ENCODE results near the gene PRAC2.

PRAC2 gene

GRCh38 chr17:48730240-48730550 is 7.2 kb downstream of the PRAC2 start:
- H3K4me2 ChIP-seq (ENCODE audit: insufficient read depth, low read length, poor library complexity, severe bottlenecking), result no peak overlapping the region
- no peak overlapping the region for H3K4me3 ChIP-seq (ENCODE audit: low read length in 2 of 2)
- no peak overlapping the region for H3K9ac ChIP-seq (ENCODE audit: low read depth, low read length, poor library complexity)
- H2BK15ac ChIP-seq (ENCODE audit: low read length), result no peak overlapping the region
- no peak overlapping the region for H3K18ac ChIP-seq (ENCODE audit: low read length)
- no peak overlapping the region for H2AFZ ChIP-seq (ENCODE audit: low read length)
- no peak overlapping the region for H4K91ac ChIP-seq (ENCODE audit: low read depth, low read length, poor library complexity)
- no peak overlapping the region for H2BK12ac ChIP-seq (ENCODE audit: low read length)
- DNase-seq (ENCODE audit: low spot score), result no peak
- peaks cover 0 to 7% of the 10 kb centered on the region in 2 donors for H3K9me3 ChIP-seq (replicated peaks in 1 of 2; ENCODE audit: control insufficient read depth in 2 of 2, insufficient read depth in 1 of 2, low read depth in 1 of 2, low read length in 2 of 2)
- H2BK120ac ChIP-seq (ENCODE audit: low read depth, low read length), result no peak overlapping the region
- H3K27me3 ChIP-seq (ENCODE audit: control insufficient read depth in 3 of 3, insufficient read depth in 3 of 3, low read depth in 1 of 3, low read length in 3 of 3), result peaks cover 60 to 99% (median 96%) of the 10 kb centered on the region in 3 experiments
- no CpG with 5 or more reads among the region's 3 CpGs for WGBS, 2 donors (ENCODE audit: extremely low coverage in 2 of 2, insufficient read length in 2 of 2, insufficient replicate concordance in 1 of 2)
- H2BK5ac ChIP-seq (ENCODE audit: low read length), result no peak overlapping the region
- no peak overlapping the region for H3K27ac ChIP-seq (replicated peaks; ENCODE audit: low read length)
- H3K23ac ChIP-seq (ENCODE audit: low read depth, low read length, poor library complexity), result no peak overlapping the region
- H3K36me3 ChIP-seq (replicated peaks in 1 of 2; ENCODE audit: control insufficient read depth in 2 of 2, insufficient read depth in 2 of 2, low read length in 2 of 2), result no peaks in the 10 kb centered on the region
- no peak overlapping the region for H2AK5ac ChIP-seq (ENCODE audit: low read depth, low read length)
- H3K79me1 ChIP-seq (ENCODE audit: low read depth, low read length), result no peaks in the 10 kb centered on the region
- H4K8ac ChIP-seq (ENCODE audit: low read depth, low read length), result no peak overlapping the region
- no peaks in the 10 kb centered on the region for H3K4me1 ChIP-seq (ENCODE audit: control insufficient read depth in 2 of 2, insufficient read depth in 1 of 2, low read depth in 1 of 2, low read length in 2 of 2)
- no peak overlapping the region for H3K4ac ChIP-seq (ENCODE audit: low read length)
- H3K14ac ChIP-seq (ENCODE audit: low read length), result no peak overlapping the region

- no peak overlapping the region for H2BK120ac ChIP-seq (ENCODE audit: low read depth, low read length)
- no peak overlapping the region for H2BK12ac ChIP-seq (ENCODE audit: low read length)
- H4K8ac ChIP-seq (ENCODE audit: low read depth, low read length), result no peak overlapping the region
- H3K79me1 ChIP-seq (ENCODE audit: low read depth, low read length), result no peaks in the 10 kb centered on the region
- no peak overlapping the region for H2AFZ ChIP-seq (ENCODE audit: low read length)
- H2AK5ac ChIP-seq (ENCODE audit: low read depth, low read length), result no peak overlapping the region
- no peak overlapping the region for H2BK5ac ChIP-seq (ENCODE audit: low read length)
- H3K27me3 ChIP-seq (ENCODE audit: control insufficient read depth in 3 of 3, insufficient read depth in 3 of 3, low read depth in 1 of 3, low read length in 3 of 3), result peaks cover 54 to 99% (median 96%) of the 10 kb centered on the region in 3 experiments
- H3K18ac ChIP-seq (ENCODE audit: low read length), result no peak overlapping the region
- H3K27ac ChIP-seq (replicated peaks; ENCODE audit: low read length), result no peak overlapping the region
- no peak overlapping the region for H3K4ac ChIP-seq (ENCODE audit: low read length)
- peaks cover 0 to 7% of the 10 kb centered on the region in 2 donors for H3K9me3 ChIP-seq (replicated peaks in 1 of 2; ENCODE audit: control insufficient read depth in 2 of 2, insufficient read depth in 1 of 2, low read depth in 1 of 2, low read length in 2 of 2)
- DNase-seq (ENCODE audit: low spot score), result no peak
- H3K14ac ChIP-seq (ENCODE audit: low read length), result no peak overlapping the region
- H3K9ac ChIP-seq (ENCODE audit: low read depth, low read length, poor library complexity), result no peak overlapping the region
- H3K36me3 ChIP-seq (replicated peaks in 1 of 2; ENCODE audit: control insufficient read depth in 2 of 2, insufficient read depth in 2 of 2, low read length in 2 of 2), result no peaks in the 10 kb centered on the region
- H3K4me2 ChIP-seq (ENCODE audit: insufficient read depth, low read length, poor library complexity, severe bottlenecking), result no peak overlapping the region
- no peak overlapping the region for H2BK15ac ChIP-seq (ENCODE audit: low read length)
- no peak overlapping the region for H3K23ac ChIP-seq (ENCODE audit: low read depth, low read length, poor library complexity)
- H4K91ac ChIP-seq (ENCODE audit: low read depth, low read length, poor library complexity), result no peak overlapping the region
- no peak overlapping the region for H3K4me3 ChIP-seq (ENCODE audit: low read length in 2 of 2)
- no peaks in the 10 kb centered on the region for H3K4me1 ChIP-seq (ENCODE audit: control insufficient read depth in 2 of 2, insufficient read depth in 1 of 2, low read depth in 1 of 2, low read length in 2 of 2)
Observed at GRCh38 chr17:48731355-48731754, 8.4 kb downstream of the PRAC2 start.

- H3K4me2 ChIP-seq (ENCODE audit: insufficient read depth, low read length, poor library complexity, severe bottlenecking), result no peak overlapping the region
- H4K8ac ChIP-seq (ENCODE audit: low read depth, low read length), result no peak overlapping the region
- H3K14ac ChIP-seq (ENCODE audit: low read length), result no peak overlapping the region
- H3K4me1 ChIP-seq (ENCODE audit: control insufficient read depth in 2 of 2, insufficient read depth in 1 of 2, low read depth in 1 of 2, low read length in 2 of 2), result no peaks in the 10 kb centered on the region
- no peak overlapping the region for H3K9ac ChIP-seq (ENCODE audit: low read depth, low read length, poor library complexity)
- no peak overlapping the region for H3K27ac ChIP-seq (replicated peaks; ENCODE audit: low read length)
- H3K79me1 ChIP-seq (ENCODE audit: low read depth, low read length), result no peaks in the 10 kb centered on the region
- H3K18ac ChIP-seq (ENCODE audit: low read length), result peak overlapping the region; percentile 8
- no peaks in the 10 kb centered on the region for H3K36me3 ChIP-seq (replicated peaks in 1 of 2; ENCODE audit: control insufficient read depth in 2 of 2, insufficient read depth in 2 of 2, low read length in 2 of 2)
- no peak overlapping the region for H3K23ac ChIP-seq (ENCODE audit: low read depth, low read length, poor library complexity)
- peaks cover 44 to 98% (median 94%) of the 10 kb centered on the region in 3 experiments for H3K27me3 ChIP-seq (ENCODE audit: control insufficient read depth in 3 of 3, insufficient read depth in 3 of 3, low read depth in 1 of 3, low read length in 3 of 3)
- H2BK5ac ChIP-seq (ENCODE audit: low read length), result no peak overlapping the region
- no peak for DNase-seq (ENCODE audit: low spot score)
- peak overlapping the region; percentile 59 for H2AFZ ChIP-seq (ENCODE audit: low read length)
- H3K4ac ChIP-seq (ENCODE audit: low read length), result no peak overlapping the region
- no peak overlapping the region for H2BK15ac ChIP-seq (ENCODE audit: low read length)
- WGBS, 2 donors (ENCODE audit: extremely low coverage in 2 of 2, insufficient read length in 2 of 2, insufficient replicate concordance in 1 of 2), result no CpG with 5 or more reads among the region's 50 CpGs
- H3K9me3 ChIP-seq (replicated peaks in 1 of 2; ENCODE audit: control insufficient read depth in 2 of 2, insufficient read depth in 1 of 2, low read depth in 1 of 2, low read length in 2 of 2), result peaks cover 0 to 2% of the 10 kb centered on the region in 2 donors
- H2BK120ac ChIP-seq (ENCODE audit: low read depth, low read length), result no peak overlapping the region
- no peak overlapping the region for H4K91ac ChIP-seq (ENCODE audit: low read depth, low read length, poor library complexity)
- no peak overlapping the region for H2AK5ac ChIP-seq (ENCODE audit: low read depth, low read length)
- no peak overlapping the region for H3K4me3 ChIP-seq (ENCODE audit: low read length in 2 of 2)
- H2BK12ac ChIP-seq (ENCODE audit: low read length), result no peak overlapping the region
Observed at GRCh38 chr17:48732688-48733629, 10.0 kb downstream of the PRAC2 start.

GRCh38 chr17:48733632-48734328 is 10.8 kb downstream of the PRAC2 start:
- Histone ChIP-seq H4K8ac (ENCODE audit: low read depth, low read length) (no peak overlapping the region), H3K4me2 (ENCODE audit: insufficient read depth, low read length, poor library complexity, severe bottlenecking) (no peak overlapping the region), H2BK12ac (ENCODE audit: low read length) (no peak overlapping the region), H2BK5ac (ENCODE audit: low read length) (no peak overlapping the region), H3K27me3 (ENCODE audit: control insufficient read depth in 3 of 3, insufficient read depth in 3 of 3, low read depth in 1 of 3, low read length in 3 of 3) (peaks cover 45 to 98% (median 94%) of the 10 kb centered on the region in 3 experiments), H3K9me3 (replicated peaks in 1 of 2; ENCODE audit: control insufficient read depth in 2 of 2, insufficient read depth in 1 of 2, low read depth in 1 of 2, low read length in 2 of 2) (peaks cover 0 to 3% of the 10 kb centered on the region in 2 donors), H3K4me1 (ENCODE audit: control insufficient read depth in 2 of 2, insufficient read depth in 1 of 2, low read depth in 1 of 2, low read length in 2 of 2) (no peaks in the 10 kb centered on the region), H2AK5ac (ENCODE audit: low read depth, low read length) (no peak overlapping the region), H2AFZ (ENCODE audit: low read length) (peak overlapping the region; percentile 59), H3K18ac (ENCODE audit: low read length) (no peak overlapping the region), H3K23ac (ENCODE audit: low read depth, low read length, poor library complexity) (no peak overlapping the region), H3K4me3 (ENCODE audit: low read length in 2 of 2) (no peak overlapping the region), H3K4ac (ENCODE audit: low read length) (no peak overlapping the region), H4K91ac (ENCODE audit: low read depth, low read length, poor library complexity) (no peak overlapping the region), H3K9ac (ENCODE audit: low read depth, low read length, poor library complexity) (no peak overlapping the region), H2BK15ac (ENCODE audit: low read length) (no peak overlapping the region), H3K27ac (replicated peaks; ENCODE audit: low read length) (no peak overlapping the region), H3K36me3 (replicated peaks in 1 of 2; ENCODE audit: control insufficient read depth in 2 of 2, insufficient read depth in 2 of 2, low read length in 2 of 2) (no peaks in the 10 kb centered on the region), H3K14ac (ENCODE audit: low read length) (no peak overlapping the region), H3K79me1 (ENCODE audit: low read depth, low read length) (no peaks in the 10 kb centered on the region), H2BK120ac (ENCODE audit: low read depth, low read length) (no peak overlapping the region)
- WGBS, 2 donors (ENCODE audit: extremely low coverage in 2 of 2, insufficient read length in 2 of 2, insufficient replicate concordance in 1 of 2), result 78% methylated on average over 1 of the region's 22 CpGs; no CpG with 5 or more reads in 1 of the 2 donors
- no peak for DNase-seq (ENCODE audit: low spot score)
